ENCODE data around the gene PMFBP1. TPM values are rescaled to one million over a fixed set of nuclear protein-coding genes. Genes with fewer than 3 reads are reported as not detected.
A peak's percentile ranks its signal among the peaks of the same experiment; 100 is the strongest.

Gene PMFBP1
- total and polyA plus RNA-seq, 2 experiments from 2014 or later: 1.7 to 5.1 TPM

- Histone ChIP-seq H3K36me3 (no peaks in the 10 kb centered on the region), H3K27ac (no peak overlapping the region), H3K27me3 (no peaks in the 10 kb centered on the region), H3K4me3 (no peak overlapping the region), H3K4me1 (ENCODE audit: low read depth) (no peaks in the 10 kb centered on the region), H3K9me3 (ENCODE audit: low read depth) (no peaks in the 10 kb centered on the region)
- no peak for TF ChIP-seq CTCF (IDR thresholded peaks at IDR 0.05; ENCODE audit: low read depth, low read length)
- peak in 1 of 2 donors; percentile 6 for DNase-seq (ENCODE audit: low read depth in 1 of 2, low spot score in 1 of 2)
These were observed 45.6 kb downstream of the PMFBP1 start for GRCh38 chr16:72126429-72126765.

- no peak overlapping the region for H3K27ac ChIP-seq
These were observed 46.1 kb downstream of the PMFBP1 start for GRCh38 chr16:72125635-72126428.

GRCh38 chr16:72124761-72125634 is 47.0 kb downstream of the PMFBP1 start:
- Histone ChIP-seq H3K27ac (no peak overlapping the region), H3K27me3 (no peaks in the 10 kb centered on the region), H3K36me3 (no peaks in the 10 kb centered on the region), H3K4me1 (ENCODE audit: low read depth) (no peaks in the 10 kb centered on the region), H3K4me3 (no peak overlapping the region), H3K9me3 (ENCODE audit: low read depth) (no peaks in the 10 kb centered on the region)
- DNase-seq (ENCODE audit: low read depth in 1 of 2, low spot score in 1 of 2): peak; percentile 75 to 87
- peak; percentile 80 for TF ChIP-seq CTCF (IDR thresholded peaks at IDR 0.05; ENCODE audit: low read depth, low read length)

More at GRCh38 chr16:72125635-72126428, 46.1 kb downstream of the PMFBP1 start:
- Histone ChIP-seq H3K9me3 (ENCODE audit: low read depth) (no peaks in the 10 kb centered on the region), H3K4me1 (ENCODE audit: low read depth) (no peaks in the 10 kb centered on the region), H3K4me3 (no peak overlapping the region), H3K27me3 (no peaks in the 10 kb centered on the region), H3K36me3 (no peaks in the 10 kb centered on the region)
- DNase-seq (ENCODE audit: low read depth in 1 of 2, low spot score in 1 of 2): no peak
- no peak for TF ChIP-seq CTCF (IDR thresholded peaks at IDR 0.05; ENCODE audit: low read depth, low read length)

- Histone ChIP-seq H3K4me3 (no peak overlapping the region), H3K36me3 (no peaks in the 10 kb centered on the region), H3K27me3 (no peaks in the 10 kb centered on the region), H3K9me3 (ENCODE audit: low read depth) (no peaks in the 10 kb centered on the region), H3K27ac (no peak overlapping the region), H3K4me1 (ENCODE audit: low read depth) (no peaks in the 10 kb centered on the region)
- no peak for TF ChIP-seq CTCF (IDR thresholded peaks at IDR 0.05; ENCODE audit: low read depth, low read length)
- DNase-seq (ENCODE audit: low read depth in 1 of 2, low spot score in 1 of 2): no peak
These were observed 47.8 kb downstream of the PMFBP1 start for GRCh38 chr16:72124148-72124547.

- H3K9me3 ChIP-seq (ENCODE audit: low read depth): no peaks in the 10 kb centered on the region
- no peak for TF ChIP-seq CTCF (IDR thresholded peaks at IDR 0.05; ENCODE audit: low read depth, low read length)
These were observed 48.5 kb downstream of the PMFBP1 start for GRCh38 chr16:72123426-72123825.

More at GRCh38 chr16:72123426-72123825, 48.5 kb downstream of the PMFBP1 start:
- Histone ChIP-seq H3K27me3 (no peaks in the 10 kb centered on the region), H3K4me1 (ENCODE audit: low read depth) (no peaks in the 10 kb centered on the region), H3K27ac (no peak overlapping the region), H3K4me3 (no peak overlapping the region), H3K36me3 (no peaks in the 10 kb centered on the region)
- DNase-seq (ENCODE audit: low read depth in 1 of 2, low spot score in 1 of 2): no peak

Data from cardiac muscle cell (in vitro differentiated cells and primary cell).